Liver (tissue), 9 donors: ENCODE data around the gene ADCY10. TPM values are rescaled to one million over a fixed set of nuclear protein-coding genes. Genes with fewer than 3 reads are reported as not detected.

Experiments used
- DNase-seq: peaks from one replicate; pipeline ENCODE4 v3.0.0-alpha.2; 2017; ENCODE audit warnings: low spot score
- H3K27ac ChIP-seq, 2 donors: one replicate each; pipeline ENCODE4 v1.7.0; 2013; ENCODE audit warnings: inconsistent platforms in 2 of 2, low read length in 2 of 2, control low read depth in 1 of 2, low read depth in 1 of 2, mild to moderate bottlenecking in 1 of 2
- H3K27me3 ChIP-seq, 4 donors: one replicate each; pipeline versions ENCODE4 v1.6.1 to v1.7.0; 2013; ENCODE audit warnings: low read length in 3 of 4, inconsistent platforms in 1 of 4, mild to moderate bottlenecking in 1 of 4, moderate library complexity in 1 of 4; ENCODE audit not compliant: control insufficient read depth in 4 of 4, insufficient read depth in 4 of 4
- H3K36me3 ChIP-seq, 4 donors: one replicate each; pipeline versions ENCODE4 v1.6.1 to v1.7.0; 2013; ENCODE audit warnings: low read length in 3 of 4, mild to moderate bottlenecking in 3 of 4, low read depth in 1 of 4, moderate library complexity in 1 of 4; ENCODE audit not compliant: control insufficient read depth in 4 of 4, insufficient read depth in 3 of 4
- H3K4me1 ChIP-seq, 4 donors: one replicate each; pipeline versions ENCODE4 v1.6.1 to v1.7.0; 2013; ENCODE audit warnings: low read length in 3 of 4, mild to moderate bottlenecking in 3 of 4, moderate library complexity in 1 of 4; ENCODE audit not compliant: control insufficient read depth in 4 of 4, insufficient read depth in 4 of 4
- H3K4me3 ChIP-seq, 3 donors: one replicate each; pipeline versions ENCODE4 v1.6.1 to v1.7.0; 2013; ENCODE audit warnings: low read length in 3 of 3, control low read depth in 1 of 3, low read depth in 1 of 3, mild to moderate bottlenecking in 1 of 3
- H3K9ac ChIP-seq, 2 donors: one replicate each; pipeline ENCODE4 v1.7.0; 2013; ENCODE audit warnings: low read length in 2 of 2, mild to moderate bottlenecking in 2 of 2, moderate library complexity in 2 of 2, control low read depth in 1 of 2, low read depth in 1 of 2
- H3K9me3 ChIP-seq, 4 donors: one replicate each; pipeline versions ENCODE4 v1.6.1 to v1.7.0; 2013; ENCODE audit warnings: low read length in 3 of 4; ENCODE audit not compliant: control insufficient read depth in 4 of 4
- FOXA1 ChIP-seq: IDR thresholded peaks from 2 replicates; pipeline ENCODE4 v1.6.1; 2016; ENCODE audit warnings: antibody characterized with exemption
- FOXA2 ChIP-seq: IDR thresholded peaks from 2 replicates; pipeline ENCODE4 v1.6.1; 2016; ENCODE audit warnings: antibody characterized with exemption
- GABPA ChIP-seq, 2 donors: IDR thresholded peaks in 1 of 2; conservative IDR thresholded peaks in 1 of 2; 2 replicates each; pipeline ENCODE4 v1.6.1; 2016; ENCODE audit warnings: antibody characterized with exemption in 2 of 2, mild to moderate bottlenecking in 1 of 2, moderate library complexity in 1 of 2
- HNF4A ChIP-seq, 2 donors: conservative IDR thresholded peaks; 2 replicates each; pipeline ENCODE4 v1.6.1; 2016; ENCODE audit warnings: antibody characterized with exemption in 2 of 2, mild to moderate bottlenecking in 2 of 2
- HNF4G ChIP-seq: IDR thresholded peaks from 2 replicates; pipeline ENCODE4 v1.6.1; 2016; ENCODE audit warnings: antibody characterized with exemption
- JUND ChIP-seq, 2 donors: IDR thresholded peaks; 2 replicates each; pipeline ENCODE4 v1.6.1; 2016; ENCODE audit warnings: antibody characterized with exemption in 2 of 2
- RAD21 ChIP-seq, 2 donors: IDR thresholded peaks; 2 replicates each; pipeline ENCODE4 v1.6.1; 2016; ENCODE audit warnings: antibody characterized with exemption in 2 of 2, mild to moderate bottlenecking in 2 of 2
- RXRA ChIP-seq, 2 donors: IDR thresholded peaks; 2 replicates each; pipeline ENCODE4 v1.6.1; 2017 to 2018; ENCODE audit warnings: antibody characterized with exemption in 2 of 2, mild to moderate bottlenecking in 1 of 2
- SP1 ChIP-seq: IDR thresholded peaks from 2 replicates; pipeline ENCODE4 v1.6.1; 2018; ENCODE audit warnings: antibody characterized with exemption, mild to moderate bottlenecking
- TAF1 ChIP-seq: conservative IDR thresholded peaks from 2 replicates; pipeline ENCODE4 v1.6.1; 2016; ENCODE audit warnings: antibody characterized with exemption, mild to moderate bottlenecking
- YY1 ChIP-seq: IDR thresholded peaks from 2 replicates; pipeline ENCODE4 v1.6.1; 2016; ENCODE audit warnings: antibody characterized with exemption, mild to moderate bottlenecking
- ZBTB33 ChIP-seq: IDR thresholded peaks from 2 replicates; pipeline ENCODE4 v1.6.1; 2016; ENCODE audit warnings: antibody characterized with exemption
- WGBS: extraction: QIAGEN DNeasy Blood & Tissue Kit; methylation state at CpG from one replicate; pipeline ENCODE4 v1.1.7; 2013; 5-methylcytosine and 5-hydroxymethylcytosine counted together
- polyA plus RNA-seq, 2 donors: library from polyadenylated mRNA; stranded (reverse) in 1 of 2; unstranded in 1 of 2; fragments of 200-250 nt in 1 of 2; fragments of >200 nt in 1 of 2; fragmentation: Nextera tagmentation in 1 of 2; extraction: Ambion mirVana in 1 of 2; gene quantifications; one replicate each; pipeline versions ENCODE4 v1.2.1 to v1.2.3, GENCODE V29; 2013 to 2015
- total RNA-seq, 2 donors: library from RNA; depleted of rRNA; stranded (reverse); fragments of >200 nt; gene quantifications; one replicate each; pipeline ENCODE4 v1.2.3, GENCODE V29; 2014
- TF ChIP-seq, protein P1 (sequence below): IDR thresholded peaks from 2 replicates; pipeline ENCODE4 v1.6.1; 2016; ENCODE audit warnings: antibody characterized with exemption
- TF ChIP-seq, protein P2 (sequence below): fragments of 150-350 bp; IDR thresholded peaks from 2 replicates; pipeline ENCODE4 v1.5.1; 2017; ENCODE audit warnings: improper control_type of control experiment, low read depth, low read length; ENCODE audit not compliant: missing input control
- TF ChIP-seq, protein P3 (sequence below): IDR thresholded peaks from 2 replicates; pipeline ENCODE4 v1.6.1; 2016; ENCODE audit warnings: antibody characterized with exemption, mild to moderate bottlenecking
- TF ChIP-seq, protein P4 (sequence below): IDR thresholded peaks from 2 replicates; pipeline ENCODE4 v1.6.1; 2016; ENCODE audit warnings: antibody characterized with exemption
- donor health status: healthy.
- donor health status: healthy.
- donor health status: healthy.
- donor health status: healthy.
- donor health status: healthy.

ADCY10 gene
- total and polyA plus RNA-seq, 4 donors = 0.89 to 4.7 (median 2.3) TPM

GRCh38 chr1:167770127-167770526, 143.8 kb downstream of the ADCY10 start (continued):
- TF ChIP-seq, protein P1, sequence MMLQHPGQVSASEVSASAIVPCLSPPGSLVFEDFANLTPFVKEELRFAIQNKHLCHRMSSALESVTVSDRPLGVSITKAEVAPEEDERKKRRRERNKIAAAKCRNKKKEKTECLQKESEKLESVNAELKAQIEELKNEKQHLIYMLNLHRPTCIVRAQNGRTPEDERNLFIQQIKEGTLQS = no peak

- no peak overlapping the region for H3K4me3 ChIP-seq
- peaks cover 0 to 4% (median 0%) of the 10 kb centered on the region in 4 donors for H3K36me3 ChIP-seq
- H3K27me3 ChIP-seq = no peaks in the 10 kb centered on the region
- H3K4me1 ChIP-seq = no peaks in the 10 kb centered on the region
- no peak for DNase-seq
- H3K9ac ChIP-seq = no peak overlapping the region
- H3K9me3 ChIP-seq = no peaks in the 10 kb centered on the region
- no peak overlapping the region for H3K27ac ChIP-seq
- TF ChIP-seq RXRA (IDR thresholded peaks at IDR 0.05) (no peak), FOXA1 (no peak), HNF4A (conservative IDR thresholded peaks at IDR 0.05) (no peak), SP1 (no peak), FOXA2 (no peak), RAD21 (IDR thresholded peaks at IDR 0.05) (no peak), GABPA (IDR thresholded peaks at IDR 0.05 in 1 of 2, conservative IDR thresholded peaks at IDR 0.05 in 1 of 2) (no peak), TAF1 (no peak), HNF4G (no peak), ZBTB33 (no peak)
- TF ChIP-seq, protein P2, sequence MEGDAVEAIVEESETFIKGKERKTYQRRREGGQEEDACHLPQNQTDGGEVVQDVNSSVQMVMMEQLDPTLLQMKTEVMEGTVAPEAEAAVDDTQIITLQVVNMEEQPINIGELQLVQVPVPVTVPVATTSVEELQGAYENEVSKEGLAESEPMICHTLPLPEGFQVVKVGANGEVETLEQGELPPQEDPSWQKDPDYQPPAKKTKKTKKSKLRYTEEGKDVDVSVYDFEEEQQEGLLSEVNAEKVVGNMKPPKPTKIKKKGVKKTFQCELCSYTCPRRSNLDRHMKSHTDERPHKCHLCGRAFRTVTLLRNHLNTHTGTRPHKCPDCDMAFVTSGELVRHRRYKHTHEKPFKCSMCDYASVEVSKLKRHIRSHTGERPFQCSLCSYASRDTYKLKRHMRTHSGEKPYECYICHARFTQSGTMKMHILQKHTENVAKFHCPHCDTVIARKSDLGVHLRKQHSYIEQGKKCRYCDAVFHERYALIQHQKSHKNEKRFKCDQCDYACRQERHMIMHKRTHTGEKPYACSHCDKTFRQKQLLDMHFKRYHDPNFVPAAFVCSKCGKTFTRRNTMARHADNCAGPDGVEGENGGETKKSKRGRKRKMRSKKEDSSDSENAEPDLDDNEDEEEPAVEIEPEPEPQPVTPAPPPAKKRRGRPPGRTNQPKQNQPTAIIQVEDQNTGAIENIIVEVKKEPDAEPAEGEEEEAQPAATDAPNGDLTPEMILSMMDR = no peak
- TF ChIP-seq, protein P3, sequence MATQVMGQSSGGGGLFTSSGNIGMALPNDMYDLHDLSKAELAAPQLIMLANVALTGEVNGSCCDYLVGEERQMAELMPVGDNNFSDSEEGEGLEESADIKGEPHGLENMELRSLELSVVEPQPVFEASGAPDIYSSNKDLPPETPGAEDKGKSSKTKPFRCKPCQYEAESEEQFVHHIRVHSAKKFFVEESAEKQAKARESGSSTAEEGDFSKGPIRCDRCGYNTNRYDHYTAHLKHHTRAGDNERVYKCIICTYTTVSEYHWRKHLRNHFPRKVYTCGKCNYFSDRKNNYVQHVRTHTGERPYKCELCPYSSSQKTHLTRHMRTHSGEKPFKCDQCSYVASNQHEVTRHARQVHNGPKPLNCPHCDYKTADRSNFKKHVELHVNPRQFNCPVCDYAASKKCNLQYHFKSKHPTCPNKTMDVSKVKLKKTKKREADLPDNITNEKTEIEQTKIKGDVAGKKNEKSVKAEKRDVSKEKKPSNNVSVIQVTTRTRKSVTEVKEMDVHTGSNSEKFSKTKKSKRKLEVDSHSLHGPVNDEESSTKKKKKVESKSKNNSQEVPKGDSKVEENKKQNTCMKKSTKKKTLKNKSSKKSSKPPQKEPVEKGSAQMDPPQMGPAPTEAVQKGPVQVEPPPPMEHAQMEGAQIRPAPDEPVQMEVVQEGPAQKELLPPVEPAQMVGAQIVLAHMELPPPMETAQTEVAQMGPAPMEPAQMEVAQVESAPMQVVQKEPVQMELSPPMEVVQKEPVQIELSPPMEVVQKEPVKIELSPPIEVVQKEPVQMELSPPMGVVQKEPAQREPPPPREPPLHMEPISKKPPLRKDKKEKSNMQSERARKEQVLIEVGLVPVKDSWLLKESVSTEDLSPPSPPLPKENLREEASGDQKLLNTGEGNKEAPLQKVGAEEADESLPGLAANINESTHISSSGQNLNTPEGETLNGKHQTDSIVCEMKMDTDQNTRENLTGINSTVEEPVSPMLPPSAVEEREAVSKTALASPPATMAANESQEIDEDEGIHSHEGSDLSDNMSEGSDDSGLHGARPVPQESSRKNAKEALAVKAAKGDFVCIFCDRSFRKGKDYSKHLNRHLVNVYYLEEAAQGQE = no peak
- TF ChIP-seq, protein P1 = no peak
Observed at GRCh38 chr1:167767761-167768160, 146.2 kb downstream of the ADCY10 start.

- Histone ChIP-seq H3K27ac (no peak overlapping the region), H3K36me3 (peaks cover 0 to 2% (median 0%) of the 10 kb centered on the region in 4 donors), H3K9me3 (no peaks in the 10 kb centered on the region), H3K4me3 (no peak overlapping the region), H3K27me3 (no peaks in the 10 kb centered on the region), H3K9ac (no peak overlapping the region), H3K4me1 (no peaks in the 10 kb centered on the region)
- TF ChIP-seq FOXA1 (no peak), ZBTB33 (no peak), RXRA (IDR thresholded peaks at IDR 0.05) (no peak), JUND (IDR thresholded peaks at IDR 0.05) (no peak), HNF4G (no peak), YY1 (no peak)
- TF ChIP-seq, protein P4, sequence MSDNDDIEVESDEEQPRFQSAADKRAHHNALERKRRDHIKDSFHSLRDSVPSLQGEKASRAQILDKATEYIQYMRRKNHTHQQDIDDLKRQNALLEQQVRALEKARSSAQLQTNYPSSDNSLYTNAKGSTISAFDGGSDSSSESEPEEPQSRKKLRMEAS = no peak
- DNase-seq = no peak
- WGBS = over 99% methylated on average over 2 of the region's 2 CpGs
Observed at GRCh38 chr1:167766538-167766937, 147.4 kb downstream of the ADCY10 start.
